NB4 (cell line): ENCODE measurements around the gene ADGRG7.

Source experiments
- DNase-seq: peaks from one replicate; pipeline ENCODE4 v3.0.0; 2010; ENCODE audit warnings: low read depth
- H3K4me3 ChIP-seq: one replicate; pipeline ENCODE4 v1.5.1; 2011; ENCODE audit warnings: mild to moderate bottlenecking, low read depth, low read length, moderate library complexity
- CTCF ChIP-seq: IDR thresholded peaks from one replicate; pipeline ENCODE4 v1.5.1; 2012; ENCODE audit warnings: low read depth, low read length
- MAX ChIP-seq: IDR thresholded peaks from 2 replicates; pipeline ENCODE4 v1.6.1; 2011; ENCODE audit warnings: low read depth, low read length
- MYC ChIP-seq: IDR thresholded peaks from 2 replicates; pipeline ENCODE4 v1.6.1; 2011; ENCODE audit warnings: low read depth, low read length
- POLR2A ChIP-seq: IDR thresholded peaks from 2 replicates; pipeline ENCODE4 v1.6.1; 2011; ENCODE audit warnings: mild to moderate bottlenecking; ENCODE audit not compliant: insufficient read length; ENCODE audit errors: extremely low read depth

Gene ADGRG7, protein sequence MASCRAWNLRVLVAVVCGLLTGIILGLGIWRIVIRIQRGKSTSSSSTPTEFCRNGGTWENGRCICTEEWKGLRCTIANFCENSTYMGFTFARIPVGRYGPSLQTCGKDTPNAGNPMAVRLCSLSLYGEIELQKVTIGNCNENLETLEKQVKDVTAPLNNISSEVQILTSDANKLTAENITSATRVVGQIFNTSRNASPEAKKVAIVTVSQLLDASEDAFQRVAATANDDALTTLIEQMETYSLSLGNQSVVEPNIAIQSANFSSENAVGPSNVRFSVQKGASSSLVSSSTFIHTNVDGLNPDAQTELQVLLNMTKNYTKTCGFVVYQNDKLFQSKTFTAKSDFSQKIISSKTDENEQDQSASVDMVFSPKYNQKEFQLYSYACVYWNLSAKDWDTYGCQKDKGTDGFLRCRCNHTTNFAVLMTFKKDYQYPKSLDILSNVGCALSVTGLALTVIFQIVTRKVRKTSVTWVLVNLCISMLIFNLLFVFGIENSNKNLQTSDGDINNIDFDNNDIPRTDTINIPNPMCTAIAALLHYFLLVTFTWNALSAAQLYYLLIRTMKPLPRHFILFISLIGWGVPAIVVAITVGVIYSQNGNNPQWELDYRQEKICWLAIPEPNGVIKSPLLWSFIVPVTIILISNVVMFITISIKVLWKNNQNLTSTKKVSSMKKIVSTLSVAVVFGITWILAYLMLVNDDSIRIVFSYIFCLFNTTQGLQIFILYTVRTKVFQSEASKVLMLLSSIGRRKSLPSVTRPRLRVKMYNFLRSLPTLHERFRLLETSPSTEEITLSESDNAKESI

GRCh38 chr3:100609305-100609704 lies at the start of gene ADGRG7:
ADGRG7 (plus strand) TSS chr3:100609601; CDS start chr3:100609857, 256 bp downstream.
- TF ChIP-seq CTCF (no peak), MYC (no peak), POLR2A (no peak), MAX (no peak)
- H3K4me3 ChIP-seq = no peak within 1 kb of the TSS
- DNase-seq = no peak

GRCh38 chr3:100560426-100560825 lies 49.0 kb upstream of the ADGRG7 start:
- no peak overlapping the region for H3K4me3 ChIP-seq
- DNase-seq = no peak
- TF ChIP-seq MAX (no peak), POLR2A (no peak), MYC (no peak), CTCF (no peak)

- DNase-seq = no peak
- H3K4me3 ChIP-seq = no peak overlapping the region
- TF ChIP-seq CTCF = no peak
- no peak for TF ChIP-seq MAX
- TF ChIP-seq MYC = no peak
- no peak for TF ChIP-seq POLR2A
Observed at GRCh38 chr3:100561459-100562158, 47.8 kb upstream of the ADGRG7 start.

- TF ChIP-seq MYC = no peak
- TF ChIP-seq CTCF = no peak
- TF ChIP-seq POLR2A = no peak
- no peak for TF ChIP-seq MAX
- no peak overlapping the region for H3K4me3 ChIP-seq
- no peak for DNase-seq
Observed at GRCh38 chr3:100562224-100562857, 47.1 kb upstream of the ADGRG7 start.

DNA sequence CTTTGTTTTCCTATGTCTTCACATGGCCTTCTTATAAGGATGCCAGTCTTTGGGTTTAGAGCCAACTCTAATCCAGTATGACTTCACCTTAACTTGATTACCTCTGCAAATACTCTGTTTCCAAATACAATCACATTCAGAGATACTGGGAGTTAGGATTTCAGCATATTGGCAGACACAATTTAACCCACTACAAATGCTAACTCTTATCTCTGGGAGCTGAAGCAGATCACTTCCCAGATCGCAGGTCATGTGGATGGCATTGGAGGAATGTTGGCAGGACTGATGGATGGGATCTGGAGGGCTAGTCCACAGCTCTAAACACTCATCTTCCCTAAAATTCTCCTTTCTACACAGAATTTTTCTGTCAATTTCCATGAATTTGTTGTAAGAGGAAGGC lies 46.2 kb upstream of the ADGRG7 start:
- DNase-seq = no peak
- TF ChIP-seq MYC (no peak), POLR2A (no peak), CTCF (no peak), MAX (no peak)
- no peak overlapping the region for H3K4me3 ChIP-seq
